GM12878 (cell line): ENCODE data around the gene SLC5A1.
"Not testable (repeated sequence)": the region's sequence is repeated elsewhere in the genome, so short reads cannot be mapped to it uniquely, and the experiment has no call there.

Experiments
- CTCF ChIP-seq, 3 experiments: IDR thresholded peaks in 2 of 3; conservative IDR thresholded peaks in 1 of 3; 2 replicates each; pipeline ENCODE4 v1.5.1; 2011; ENCODE audit warnings: low read depth in 3 of 3, low read length in 3 of 3, mild to moderate bottlenecking in 3 of 3, control low read depth in 2 of 3, moderate library complexity in 2 of 3, inconsistent platforms in 1 of 3, mixed read lengths in 1 of 3; ENCODE audit not compliant: control insufficient read depth in 2 of 3, insufficient read depth in 1 of 3; ENCODE audit errors: extremely low read depth in 1 of 3
- MEF2A ChIP-seq: IDR thresholded peaks from 2 replicates; pipeline ENCODE4 v1.6.1; 2011; ENCODE audit warnings: low read depth, mild to moderate bottlenecking, low read length, moderate library complexity; ENCODE audit not compliant: insufficient read depth

- not testable (repeated sequence) for TF ChIP-seq MEF2A; CTCF (IDR thresholded peaks at IDR 0.05 in 2 of 3, conservative IDR thresholded peaks at IDR 0.05 in 1 of 3; ENCODE audit: control insufficient read depth in 2 of 3, extremely low read depth in 1 of 3, insufficient read depth in 1 of 3, low read depth in 3 of 3, low read length in 3 of 3)
Observed at GRCh38 chr22:32134796-32135195, 91.7 kb downstream of the SLC5A1 start.
